Measurements from ENCODE around the gene EP400.
A peak's percentile ranks its signal among the peaks of the same experiment; 100 is the strongest.

Gene EP400

GRCh38 chr12:132040906-132041606 is 91.3 kb downstream of the EP400 start:
- no CpG with 5 or more reads among the region's 20 CpGs for WGBS, 2 donors (ENCODE audit: extremely low coverage in 2 of 2, insufficient read length in 2 of 2, insufficient replicate concordance in 1 of 2)

GRCh38 chr12:132043216-132043615 is 93.5 kb downstream of the EP400 start:
- Histone ChIP-seq H2BK12ac (ENCODE audit: low read length) (no peak overlapping the region), H3K18ac (ENCODE audit: low read length) (no peak overlapping the region), H2BK5ac (ENCODE audit: low read length) (no peak overlapping the region), H2AK5ac (ENCODE audit: low read depth, low read length) (no peak overlapping the region), H3K23ac (ENCODE audit: low read depth, low read length, poor library complexity) (no peak overlapping the region), H2AFZ (ENCODE audit: low read length) (no peak overlapping the region), H3K9me3 (replicated peaks in 1 of 2; ENCODE audit: control insufficient read depth in 2 of 2, insufficient read depth in 1 of 2, low read depth in 1 of 2, low read length in 2 of 2) (no peaks in the 10 kb centered on the region), H3K4me1 (ENCODE audit: control insufficient read depth in 2 of 2, insufficient read depth in 1 of 2, low read depth in 1 of 2, low read length in 2 of 2) (peaks cover 0 to 2% of the 10 kb centered on the region in 2 donors), H3K4me3 (ENCODE audit: low read length in 2 of 2) (no peak overlapping the region), H3K79me1 (ENCODE audit: low read depth, low read length) (peaks cover 6% of the 10 kb centered on the region), H3K36me3 (replicated peaks in 1 of 2; ENCODE audit: control insufficient read depth in 2 of 2, insufficient read depth in 2 of 2, low read length in 2 of 2) (peaks cover 36 to 95% of the 10 kb centered on the region in 2 donors), H4K8ac (ENCODE audit: low read depth, low read length) (no peak overlapping the region), H3K27me3 (ENCODE audit: control insufficient read depth in 3 of 3, insufficient read depth in 3 of 3, low read depth in 1 of 3, low read length in 3 of 3) (no peaks in the 10 kb centered on the region), H2BK15ac (ENCODE audit: low read length) (no peak overlapping the region), H4K91ac (ENCODE audit: low read depth, low read length, poor library complexity) (no peak overlapping the region), H3K4me2 (ENCODE audit: insufficient read depth, low read length, poor library complexity, severe bottlenecking) (no peak overlapping the region), H3K9ac (ENCODE audit: low read depth, low read length, poor library complexity) (no peak overlapping the region), H3K27ac (replicated peaks; ENCODE audit: low read length) (no peak overlapping the region), H2BK120ac (ENCODE audit: low read depth, low read length) (no peak overlapping the region), H3K4ac (ENCODE audit: low read length) (no peak overlapping the region), H3K14ac (ENCODE audit: low read length) (no peak overlapping the region)
- DNase-seq (ENCODE audit: low spot score), result no peak
- no CpG with 5 or more reads among the region's 3 CpGs for WGBS, 2 donors (ENCODE audit: extremely low coverage in 2 of 2, insufficient read length in 2 of 2, insufficient replicate concordance in 1 of 2)

More at GRCh38 chr12:132040906-132041606, 91.3 kb downstream of the EP400 start:
- Histone ChIP-seq H3K23ac (ENCODE audit: low read depth, low read length, poor library complexity) (no peak overlapping the region), H3K14ac (ENCODE audit: low read length) (no peak overlapping the region), H3K36me3 (replicated peaks in 1 of 2; ENCODE audit: control insufficient read depth in 2 of 2, insufficient read depth in 2 of 2, low read length in 2 of 2) (peaks cover 46 to 98% of the 10 kb centered on the region in 2 donors), H3K27me3 (ENCODE audit: control insufficient read depth in 3 of 3, insufficient read depth in 3 of 3, low read depth in 1 of 3, low read length in 3 of 3) (no peaks in the 10 kb centered on the region), H2BK15ac (ENCODE audit: low read length) (no peak overlapping the region), H3K4me3 (ENCODE audit: low read length in 2 of 2) (no peak overlapping the region), H3K4ac (ENCODE audit: low read length) (no peak overlapping the region), H3K4me2 (ENCODE audit: insufficient read depth, low read length, poor library complexity, severe bottlenecking) (no peak overlapping the region), H2AK5ac (ENCODE audit: low read depth, low read length) (no peak overlapping the region), H3K9ac (ENCODE audit: low read depth, low read length, poor library complexity) (peak overlapping the region; percentile 51), H4K91ac (ENCODE audit: low read depth, low read length, poor library complexity) (no peak overlapping the region), H2BK12ac (ENCODE audit: low read length) (no peak overlapping the region), H3K27ac (replicated peaks; ENCODE audit: low read length) (no peak overlapping the region), H2AFZ (ENCODE audit: low read length) (no peak overlapping the region), H3K9me3 (replicated peaks in 1 of 2; ENCODE audit: control insufficient read depth in 2 of 2, insufficient read depth in 1 of 2, low read depth in 1 of 2, low read length in 2 of 2) (no peaks in the 10 kb centered on the region), H4K8ac (ENCODE audit: low read depth, low read length) (no peak overlapping the region), H3K79me1 (ENCODE audit: low read depth, low read length) (peaks cover 6% of the 10 kb centered on the region), H3K18ac (ENCODE audit: low read length) (no peak overlapping the region), H3K4me1 (ENCODE audit: control insufficient read depth in 2 of 2, insufficient read depth in 1 of 2, low read depth in 1 of 2, low read length in 2 of 2) (no peaks in the 10 kb centered on the region), H2BK120ac (ENCODE audit: low read depth, low read length) (no peak overlapping the region), H2BK5ac (ENCODE audit: low read length) (peak overlapping the region; percentile 46)
- no peak for DNase-seq (ENCODE audit: low spot score)

- Histone ChIP-seq H3K9me3 (replicated peaks in 1 of 2; ENCODE audit: control insufficient read depth in 2 of 2, insufficient read depth in 1 of 2, low read depth in 1 of 2, low read length in 2 of 2) (no peaks in the 10 kb centered on the region), H2AK5ac (ENCODE audit: low read depth, low read length) (no peak overlapping the region), H3K9ac (ENCODE audit: low read depth, low read length, poor library complexity) (no peak overlapping the region), H2BK5ac (ENCODE audit: low read length) (no peak overlapping the region), H3K27me3 (ENCODE audit: control insufficient read depth in 3 of 3, insufficient read depth in 3 of 3, low read depth in 1 of 3, low read length in 3 of 3) (no peaks in the 10 kb centered on the region), H3K36me3 (replicated peaks in 1 of 2; ENCODE audit: control insufficient read depth in 2 of 2, insufficient read depth in 2 of 2, low read length in 2 of 2) (peaks cover 33 to 95% of the 10 kb centered on the region in 2 donors), H2AFZ (ENCODE audit: low read length) (no peak overlapping the region), H3K4ac (ENCODE audit: low read length) (no peak overlapping the region), H4K91ac (ENCODE audit: low read depth, low read length, poor library complexity) (no peak overlapping the region), H3K23ac (ENCODE audit: low read depth, low read length, poor library complexity) (peak overlapping the region; percentile 60), H2BK120ac (ENCODE audit: low read depth, low read length) (no peak overlapping the region), H3K4me2 (ENCODE audit: insufficient read depth, low read length, poor library complexity, severe bottlenecking) (no peak overlapping the region), H2BK15ac (ENCODE audit: low read length) (no peak overlapping the region), H3K4me1 (ENCODE audit: control insufficient read depth in 2 of 2, insufficient read depth in 1 of 2, low read depth in 1 of 2, low read length in 2 of 2) (peaks cover 0 to 2% of the 10 kb centered on the region in 2 donors), H3K14ac (ENCODE audit: low read length) (no peak overlapping the region), H4K8ac (ENCODE audit: low read depth, low read length) (no peak overlapping the region), H3K18ac (ENCODE audit: low read length) (peak overlapping the region; percentile 16), H3K27ac (replicated peaks; ENCODE audit: low read length) (no peak overlapping the region), H2BK12ac (ENCODE audit: low read length) (no peak overlapping the region), H3K79me1 (ENCODE audit: low read depth, low read length) (peaks cover 5% of the 10 kb centered on the region), H3K4me3 (ENCODE audit: low read length in 2 of 2) (no peak overlapping the region)
- WGBS, 2 donors (ENCODE audit: extremely low coverage in 2 of 2, insufficient read length in 2 of 2, insufficient replicate concordance in 1 of 2), result no CpG with 5 or more reads among the region's 17 CpGs
- DNase-seq (ENCODE audit: low spot score), result no peak
Observed at GRCh38 chr12:132043770-132044467, 94.2 kb downstream of the EP400 start.

GRCh38 chr12:132044661-132045412 is 95.1 kb downstream of the EP400 start:
- peak overlapping the region in 1 of 2 donors; percentile 14 for H3K4me3 ChIP-seq (ENCODE audit: low read length in 2 of 2)
- no peak overlapping the region for H2BK15ac ChIP-seq (ENCODE audit: low read length)
- peaks cover 0 to 2% of the 10 kb centered on the region in 2 donors for H3K9me3 ChIP-seq (replicated peaks in 1 of 2; ENCODE audit: control insufficient read depth in 2 of 2, insufficient read depth in 1 of 2, low read depth in 1 of 2, low read length in 2 of 2)
- WGBS, 2 donors (ENCODE audit: extremely low coverage in 2 of 2, insufficient read length in 2 of 2, insufficient replicate concordance in 1 of 2), result no CpG with 5 or more reads among the region's 29 CpGs
- peaks cover 0 to 2% of the 10 kb centered on the region in 2 donors for H3K4me1 ChIP-seq (ENCODE audit: control insufficient read depth in 2 of 2, insufficient read depth in 1 of 2, low read depth in 1 of 2, low read length in 2 of 2)
- peaks cover 42 to 95% of the 10 kb centered on the region in 2 donors for H3K36me3 ChIP-seq (replicated peaks in 1 of 2; ENCODE audit: control insufficient read depth in 2 of 2, insufficient read depth in 2 of 2, low read length in 2 of 2)
- no peak overlapping the region for H2AK5ac ChIP-seq (ENCODE audit: low read depth, low read length)
- H3K14ac ChIP-seq (ENCODE audit: low read length), result no peak overlapping the region
- no peak overlapping the region for H2AFZ ChIP-seq (ENCODE audit: low read length)
- no peak overlapping the region for H3K4ac ChIP-seq (ENCODE audit: low read length)
- no peak overlapping the region for H3K4me2 ChIP-seq (ENCODE audit: insufficient read depth, low read length, poor library complexity, severe bottlenecking)
- H3K27ac ChIP-seq (replicated peaks; ENCODE audit: low read length), result no peak overlapping the region
- H2BK12ac ChIP-seq (ENCODE audit: low read length), result no peak overlapping the region
- H2BK5ac ChIP-seq (ENCODE audit: low read length), result peak overlapping the region; percentile 67
- no peak overlapping the region for H3K18ac ChIP-seq (ENCODE audit: low read length)
- no peak overlapping the region for H4K91ac ChIP-seq (ENCODE audit: low read depth, low read length, poor library complexity)
- H3K9ac ChIP-seq (ENCODE audit: low read depth, low read length, poor library complexity), result peak overlapping the region; percentile 47
- no peak overlapping the region for H2BK120ac ChIP-seq (ENCODE audit: low read depth, low read length)
- no peak overlapping the region for H4K8ac ChIP-seq (ENCODE audit: low read depth, low read length)
- H3K79me1 ChIP-seq (ENCODE audit: low read depth, low read length), result peaks cover 5% of the 10 kb centered on the region
- no peak for DNase-seq (ENCODE audit: low spot score)
- H3K27me3 ChIP-seq (ENCODE audit: control insufficient read depth in 3 of 3, insufficient read depth in 3 of 3, low read depth in 1 of 3, low read length in 3 of 3), result no peaks in the 10 kb centered on the region
- H3K23ac ChIP-seq (ENCODE audit: low read depth, low read length, poor library complexity), result no peak overlapping the region
